Measurements from ENCODE around the gene MSRB3.

- no peak for TF ChIP-seq CTCF (IDR thresholded peaks at IDR 0.05; ENCODE audit: low read depth, low read length)
- no peak for TF ChIP-seq EZH2phosphoT487 (IDR thresholded peaks at IDR 0.05; ENCODE audit: low read depth)
Observed at GRCh38 chr12:65257986-65258385, 20.5 kb upstream of the MSRB3 start.
